ENCODE results near the gene OR52B2.
"Not testable (repeated sequence)": the region's sequence is repeated elsewhere in the genome, so short reads cannot be mapped to it uniquely, and the experiment has no call there.

OR52B2 gene

GRCh38 chr11:6152126-6152525 is 18.0 kb downstream of the OR52B2 start:
- no peak for DNase-seq (ENCODE audit: low read depth)

- DNase-seq (ENCODE audit: low read depth) = no peak
Observed at GRCh38 chr11:6151117-6151516, 19.0 kb downstream of the OR52B2 start.

- not testable (repeated sequence) for DNase-seq (ENCODE audit: low read depth)
Observed at GRCh38 chr11:6143737-6144136, 26.4 kb downstream of the OR52B2 start.

- DNase-seq (ENCODE audit: low read depth) = no peak
Observed at GRCh38 chr11:6142936-6143335, 27.2 kb downstream of the OR52B2 start.

- DNase-seq (ENCODE audit: low read depth) = not testable (repeated sequence)
Observed at GRCh38 chr11:6135936-6136335, 34.2 kb downstream of the OR52B2 start.

- no peak for DNase-seq (ENCODE audit: low read depth)
Observed at GRCh38 chr11:6132431-6132830, 37.7 kb downstream of the OR52B2 start.

- DNase-seq (ENCODE audit: low read depth) = no peak
Observed at GRCh38 chr11:6129635-6130034, 40.5 kb downstream of the OR52B2 start.

GRCh38 chr11:6129011-6129410 is 41.1 kb downstream of the OR52B2 start:
- DNase-seq (ENCODE audit: low read depth) = no peak

GRCh38 chr11:6127881-6128280 is 42.2 kb downstream of the OR52B2 start:
- DNase-seq (ENCODE audit: low read depth) = no peak

GRCh38 chr11:6124245-6124644 is 45.9 kb downstream of the OR52B2 start:
- DNase-seq (ENCODE audit: low read depth) = no peak

All from activated gamma-delta T cell treated with anti-CD3 and anti-CD28 coated beads, Interleukin-2, amount 50 U/mL, for 16 hours (primary cell).